Activated T-helper 1 cell treated with Interleukin-2 at 50 U/mL for 16 hours (primary cell): ENCODE results near the gene STPG3.

Experiments used
- DNase-seq: peaks from one replicate; pipeline ENCODE4 v3.0.0-alpha.2; 2020; ENCODE audit warnings: low read depth

Gene STPG3

DNA sequence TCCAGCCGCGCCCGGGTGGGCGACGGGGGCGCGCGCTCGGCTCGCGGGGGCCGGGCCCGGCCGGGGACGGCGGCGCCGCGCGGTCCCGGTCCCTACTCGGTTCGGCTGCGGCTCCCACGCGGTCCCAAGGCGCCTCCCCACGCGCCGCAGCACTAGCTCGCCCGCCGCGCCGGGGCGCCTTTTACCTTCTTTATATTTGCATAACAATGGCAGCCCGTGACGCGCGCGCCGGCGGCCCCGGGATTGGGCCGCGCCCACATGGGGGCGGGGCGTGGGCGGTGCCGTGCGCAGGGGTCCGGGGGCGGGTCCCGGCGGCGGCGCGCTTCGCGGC, 51.0 kb downstream of the STPG3 start, which contains the start of gene NRARP:
Gene NRARP, minus strand, starts transcription at position 154 of the 331 bp plus-strand sequence. CDS start 343 bp downstream, outside the sequence.
- peak; percentile 90 for DNase-seq

DNA sequence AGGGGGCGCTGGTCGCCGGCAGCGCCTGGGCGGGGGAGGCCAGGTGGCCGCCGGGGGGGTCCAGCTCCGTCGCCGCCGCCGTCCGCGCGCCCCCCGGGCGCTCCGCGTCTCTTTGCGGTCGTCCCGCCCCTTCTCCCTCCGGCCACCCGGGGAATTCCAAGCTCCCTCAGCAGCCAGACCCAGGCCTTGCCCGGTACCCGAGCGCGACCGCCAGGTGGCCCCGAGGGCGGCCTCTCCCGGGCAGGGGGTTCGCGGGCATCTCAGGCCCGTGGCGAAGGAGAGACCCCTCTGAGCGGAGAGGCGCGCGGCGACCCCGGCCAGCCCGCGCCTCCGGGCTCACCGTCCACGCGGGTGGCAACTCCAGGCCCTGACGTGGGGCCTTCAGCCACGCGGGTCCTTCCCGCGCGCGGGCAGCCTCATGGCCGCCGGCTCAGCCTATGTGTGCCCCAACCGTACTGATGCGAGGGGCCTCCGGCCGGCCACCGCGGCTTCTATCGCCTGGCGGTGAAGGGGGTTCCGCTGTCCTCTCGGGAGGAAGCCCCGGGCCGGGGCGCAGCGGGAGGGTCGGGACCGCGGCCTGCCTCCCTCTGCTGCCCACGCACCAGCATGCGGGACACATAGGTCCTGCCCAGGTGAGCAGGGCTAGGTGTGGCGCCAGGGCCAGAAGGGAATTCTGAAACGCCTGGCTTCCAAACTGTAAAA, 51.5 kb downstream of the STPG3 start:
- no peak for DNase-seq
